A673 (cell line): Measurements from ENCODE around the gene SPPL3. TPM values are rescaled to one million over a fixed set of nuclear protein-coding genes. Genes with fewer than 3 reads are reported as not detected.

Experiments
- BruUV-seq: library from RNA; stranded (reverse); fragments of 400-500 nt; replicated peaks from 2 replicates; lab custom pipeline; 2021; lab: Mats Ljungman, UMichigan
- CTCF ChIA-PET: fragments of 300-600 bp; sonication (Branson Sonifier 250); formaldehyde crosslinking; loops from one replicate; lab custom pipeline; 2022; ENCODE audit warnings: antibody characterized with exemption; lab: Charles Lee
- POLR2A ChIA-PET: fragments of 300-600 bp; sonication (Branson Sonifier 250); formaldehyde crosslinking; loops from one replicate; lab custom pipeline; 2022; ENCODE audit warnings: antibody characterized with exemption; ENCODE audit not compliant: low non-redundant PET; lab: Charles Lee
- DNase-seq: peaks from one replicate; pipeline ENCODE4 v3.0.0-alpha.2; 2015; ENCODE audit warnings: low spot score
- H3K27ac ChIP-seq: fragments of 200-600 bp; sonication (generic); 2 replicates; pipeline ENCODE4 v1.5.1; 2016; ENCODE audit warnings: mixed run types, low read depth, mild to moderate bottlenecking, mixed read lengths, antibody characterized with exemption, low read length; ENCODE audit not compliant: poor library complexity, severe bottlenecking
- H3K27me3 ChIP-seq: fragments of 200-600 bp; sonication (generic); replicated peaks from 2 replicates; pipeline ENCODE4 v1.6.1; 2017; ENCODE audit warnings: mixed run types, low read depth, mild to moderate bottlenecking, mixed read lengths, antibody characterized with exemption, low read length; ENCODE audit not compliant: insufficient read depth, poor library complexity
- H3K36me3 ChIP-seq: fragments of 200-600 bp; sonication (generic); 2 replicates; pipeline ENCODE4 v1.6.1; 2016; ENCODE audit warnings: mixed run types, mild to moderate bottlenecking, mixed read lengths, antibody characterized with exemption, low read length; ENCODE audit not compliant: insufficient read depth, poor library complexity, severe bottlenecking
- H3K4me1 ChIP-seq: fragments of 200-600 bp; sonication (generic); 2 replicates; pipeline ENCODE4 v1.6.1; 2017; ENCODE audit warnings: mixed run types, mild to moderate bottlenecking, mixed read lengths, antibody characterized with exemption, low read length; ENCODE audit not compliant: insufficient read depth, poor library complexity, severe bottlenecking
- H3K4me3 ChIP-seq: fragments of 200-600 bp; sonication (generic); 2 replicates; pipeline ENCODE4 v1.5.1; 2016; ENCODE audit warnings: low read depth, mixed run types, mild to moderate bottlenecking, mixed read lengths, low read length; ENCODE audit not compliant: poor library complexity, severe bottlenecking
- H3K9me3 ChIP-seq: fragments of 200-600 bp; sonication (generic); 2 replicates; pipeline ENCODE4 v1.6.1; 2016; ENCODE audit warnings: mixed run types, low read depth, mild to moderate bottlenecking, mixed read lengths, antibody characterized with exemption, low read length; ENCODE audit not compliant: poor library complexity, severe bottlenecking
- CTCF ChIP-seq: fragments of 300-800, 200-600 bp; sonication (generic); conservative IDR thresholded peaks from 2 replicates; pipeline ENCODE4 v1.5.1; 2017; ENCODE audit warnings: low read depth, mild to moderate bottlenecking, antibody characterized with exemption, low read length, moderate library complexity, mixed read lengths
- EZH2 ChIP-seq: fragments of 200-600 bp; sonication (generic); IDR thresholded peaks from 2 replicates; pipeline ENCODE4 v1.6.1; 2017; ENCODE audit warnings: borderline replicate concordance, low read depth, mild to moderate bottlenecking, mixed read lengths, antibody characterized with exemption, low read length; ENCODE audit not compliant: poor library complexity, severe bottlenecking
- intact Hi-C: fragments of 100-400 bp; cut with micrococcal nuclease; formaldehyde crosslinking; loops from one replicate; pipeline ENCODE4 v1.10.0; 2022; ENCODE audit not compliant: unreplicated experiment
- total RNA-seq: library from RNA; stranded (reverse); gene quantifications from 2 replicates; pipeline ENCODE4 v1.2.3, GENCODE V29; 2021

SPPL3 gene
- total RNA-seq, 1 experiment from 2014 or later: 46.9 TPM

GRCh38 chr12:120846721-120847120 lies 57.4 kb downstream of the SPPL3 start:
- intact Hi-C loops: no loop called here
- ChIA-PET POLR2A (no interaction called here), CTCF (no interaction called here)
- DNase-seq: no peak
- Histone ChIP-seq H3K4me1 (peaks cover 12% of the 10 kb centered on the region), H3K27ac (no peak overlapping the region), H3K4me3 (no peak overlapping the region), H3K27me3 (no peaks in the 10 kb centered on the region), H3K36me3 (no peaks in the 10 kb centered on the region), H3K9me3 (no peaks in the 10 kb centered on the region)
- TF ChIP-seq CTCF (no peak), EZH2 (no peak)
- BruUV-seq: no TSS peak

GRCh38 chr12:120845696-120846095 lies 58.5 kb downstream of the SPPL3 start:
- H3K4me1 ChIP-seq: peaks cover 12% of the 10 kb centered on the region
- TF ChIP-seq CTCF (no peak), EZH2 (no peak)
- ChIA-PET CTCF (no interaction called here), POLR2A (no interaction called here)
- no peaks in the 10 kb centered on the region for H3K9me3 ChIP-seq
- BruUV-seq: no TSS peak
- H3K27ac ChIP-seq: no peak overlapping the region
- H3K36me3 ChIP-seq: no peaks in the 10 kb centered on the region
- no peak overlapping the region for H3K4me3 ChIP-seq
- no peaks in the 10 kb centered on the region for H3K27me3 ChIP-seq
- DNase-seq: no peak
- intact Hi-C loops: no loop called here

- H3K4me3 ChIP-seq: no peak overlapping the region
- no peaks in the 10 kb centered on the region for H3K36me3 ChIP-seq
- ChIA-PET POLR2A (no interaction called here), CTCF (no interaction called here)
- no peak for TF ChIP-seq EZH2
- peaks cover 12% of the 10 kb centered on the region for H3K4me1 ChIP-seq
- BruUV-seq: no TSS peak
- H3K27me3 ChIP-seq: no peaks in the 10 kb centered on the region
- peak overlapping the region; percentile 35 for H3K27ac ChIP-seq
- DNase-seq: no peak
- no peaks in the 10 kb centered on the region for H3K9me3 ChIP-seq
- intact Hi-C loops: no loop called here
Observed at GRCh38 chr12:120844768-120845449, 59.2 kb downstream of the SPPL3 start.

- Histone ChIP-seq H3K27ac (peak overlapping the region; percentile 35), H3K4me3 (no peak overlapping the region), H3K9me3 (no peaks in the 10 kb centered on the region), H3K27me3 (no peaks in the 10 kb centered on the region), H3K4me1 (peaks cover 12% of the 10 kb centered on the region), H3K36me3 (no peaks in the 10 kb centered on the region)
- TF ChIP-seq CTCF (no peak), EZH2 (no peak)
- no TSS peak for BruUV-seq
- intact Hi-C loops: no loop called here
- ChIA-PET CTCF (no interaction called here), POLR2A (no interaction called here)
- no peak for DNase-seq
Observed at GRCh38 chr12:120844297-120844696, 59.9 kb downstream of the SPPL3 start.
